Measurements from ENCODE around the gene SLC8A2.
"Not testable (repeated sequence)": the region's sequence is repeated elsewhere in the genome, so short reads cannot be mapped to it uniquely, and the experiment has no call there.

SLC8A2 gene

GRCh38 chr19:47416643-47416985 lies 55.1 kb downstream of the SLC8A2 start:
- no peak for DNase-seq (ENCODE audit: extremely low read depth, low read depth)
- no peak overlapping the region for H3K4me3 ChIP-seq (replicated peaks; ENCODE audit: low read depth, low read length)
- TF ChIP-seq CTCF (IDR thresholded peaks at IDR 0.05; ENCODE audit: low read depth, low read length, missing control alignments), result no peak

- no peak for DNase-seq (ENCODE audit: extremely low read depth, low read depth)
- H3K4me3 ChIP-seq (replicated peaks; ENCODE audit: low read depth, low read length), result no peak overlapping the region
- TF ChIP-seq CTCF (IDR thresholded peaks at IDR 0.05; ENCODE audit: low read depth, low read length, missing control alignments), result no peak
Observed at GRCh38 chr19:47415953-47416642, 55.6 kb downstream of the SLC8A2 start.

DNA sequence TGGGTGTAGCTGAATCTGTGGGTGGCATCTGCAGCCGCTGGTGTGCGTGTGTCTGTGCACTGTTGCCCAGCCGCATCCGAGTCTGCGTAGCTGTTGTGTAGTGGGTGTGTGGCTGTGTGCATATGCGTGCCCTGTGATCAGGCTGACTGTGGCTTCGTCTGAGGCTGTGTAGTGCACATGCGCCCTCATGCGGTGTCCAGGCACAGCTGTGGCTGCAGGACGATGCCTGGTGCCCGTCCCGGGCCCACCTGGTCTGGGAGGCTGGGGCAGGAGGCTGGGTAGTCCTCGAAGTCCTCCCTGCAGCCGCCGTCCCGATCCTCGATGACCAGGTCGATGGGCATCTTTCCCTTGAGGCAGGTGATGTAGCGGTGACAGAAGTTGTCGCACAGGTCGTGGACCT lies 57.2 kb downstream of the SLC8A2 start:
- TF ChIP-seq CTCF (IDR thresholded peaks at IDR 0.05; ENCODE audit: low read depth, low read length, missing control alignments), result no peak
- DNase-seq (ENCODE audit: extremely low read depth, low read depth), result no peak
- H3K4me3 ChIP-seq (replicated peaks; ENCODE audit: low read depth, low read length), result no peak overlapping the region

- TF ChIP-seq CTCF (IDR thresholded peaks at IDR 0.05; ENCODE audit: low read depth, low read length, missing control alignments), result no peak
- no peak for DNase-seq (ENCODE audit: extremely low read depth, low read depth)
- H3K4me3 ChIP-seq (replicated peaks; ENCODE audit: low read depth, low read length), result no peak overlapping the region
Observed at GRCh38 chr19:47413941-47414340, 57.8 kb downstream of the SLC8A2 start.

GRCh38 chr19:47411696-47412095 lies 60.0 kb downstream of the SLC8A2 start:
- H3K4me3 ChIP-seq (replicated peaks; ENCODE audit: low read depth, low read length); DNase-seq (ENCODE audit: extremely low read depth, low read depth): not testable (repeated sequence)

GRCh38 chr19:47411101-47411500 lies 60.6 kb downstream of the SLC8A2 start:
- no peak for TF ChIP-seq CTCF (IDR thresholded peaks at IDR 0.05; ENCODE audit: low read depth, low read length, missing control alignments)
- H3K4me3 ChIP-seq (replicated peaks; ENCODE audit: low read depth, low read length), result no peak overlapping the region
- no peak for DNase-seq (ENCODE audit: extremely low read depth, low read depth)

DNA sequence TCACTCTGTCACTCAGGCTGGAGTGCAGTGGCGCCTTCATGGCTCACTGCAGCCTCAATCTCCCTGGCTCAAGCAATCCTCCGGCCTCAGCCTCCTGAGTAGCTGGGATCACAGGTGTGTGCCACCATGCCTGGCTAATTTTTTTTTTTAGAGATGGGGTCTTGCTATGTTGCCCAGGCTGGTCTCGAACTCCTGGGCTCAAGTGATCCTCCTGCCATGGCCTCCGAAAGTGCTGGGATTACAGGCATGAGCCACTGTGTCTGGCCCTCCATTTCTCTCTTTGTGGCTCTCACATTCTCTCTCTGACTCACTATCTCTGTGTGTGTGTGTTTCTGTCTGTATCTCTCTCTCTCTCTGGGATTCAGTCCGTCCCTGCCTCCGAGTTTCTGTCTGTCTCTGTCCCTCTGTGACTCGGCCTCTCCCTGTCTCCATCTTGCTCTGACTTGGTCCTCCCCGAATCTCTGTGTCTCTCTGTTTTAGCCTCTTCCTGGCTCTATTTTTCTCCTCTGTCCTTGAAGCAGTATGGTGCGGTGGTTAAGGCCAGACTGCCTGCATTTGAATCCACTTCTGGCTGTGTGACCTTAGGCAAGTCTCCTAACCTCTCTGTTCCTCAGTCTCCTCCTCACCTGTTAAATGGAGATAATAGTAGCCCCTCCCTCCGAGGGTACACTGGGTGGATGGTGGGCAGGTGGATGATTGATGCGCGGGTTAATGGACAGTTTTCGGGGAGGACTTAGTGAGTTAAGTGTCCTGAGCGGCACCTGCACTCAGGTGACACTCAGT lies 63.3 kb downstream of the SLC8A2 start:
- DNase-seq (ENCODE audit: extremely low read depth, low read depth), result no peak
- no peak for TF ChIP-seq CTCF (IDR thresholded peaks at IDR 0.05; ENCODE audit: low read depth, low read length, missing control alignments)
- no peak overlapping the region for H3K4me3 ChIP-seq (replicated peaks; ENCODE audit: low read depth, low read length)

Measured in HFF-Myc (cell line).